ENCODE measurements around the gene RPL41. TPM values are rescaled to one million over a fixed set of nuclear protein-coding genes. Genes with fewer than 3 reads are reported as not detected.
A peak's percentile ranks its signal among the peaks of the same experiment; 100 is the strongest.

The RPL41 gene
- total and polyA plus RNA-seq, 9 of the 15 experiments (the other 6 are each of a cell fraction or from before 2014, with no cell fraction given): 3,403 to 11,276 (median 5,604) TPM

DNA sequence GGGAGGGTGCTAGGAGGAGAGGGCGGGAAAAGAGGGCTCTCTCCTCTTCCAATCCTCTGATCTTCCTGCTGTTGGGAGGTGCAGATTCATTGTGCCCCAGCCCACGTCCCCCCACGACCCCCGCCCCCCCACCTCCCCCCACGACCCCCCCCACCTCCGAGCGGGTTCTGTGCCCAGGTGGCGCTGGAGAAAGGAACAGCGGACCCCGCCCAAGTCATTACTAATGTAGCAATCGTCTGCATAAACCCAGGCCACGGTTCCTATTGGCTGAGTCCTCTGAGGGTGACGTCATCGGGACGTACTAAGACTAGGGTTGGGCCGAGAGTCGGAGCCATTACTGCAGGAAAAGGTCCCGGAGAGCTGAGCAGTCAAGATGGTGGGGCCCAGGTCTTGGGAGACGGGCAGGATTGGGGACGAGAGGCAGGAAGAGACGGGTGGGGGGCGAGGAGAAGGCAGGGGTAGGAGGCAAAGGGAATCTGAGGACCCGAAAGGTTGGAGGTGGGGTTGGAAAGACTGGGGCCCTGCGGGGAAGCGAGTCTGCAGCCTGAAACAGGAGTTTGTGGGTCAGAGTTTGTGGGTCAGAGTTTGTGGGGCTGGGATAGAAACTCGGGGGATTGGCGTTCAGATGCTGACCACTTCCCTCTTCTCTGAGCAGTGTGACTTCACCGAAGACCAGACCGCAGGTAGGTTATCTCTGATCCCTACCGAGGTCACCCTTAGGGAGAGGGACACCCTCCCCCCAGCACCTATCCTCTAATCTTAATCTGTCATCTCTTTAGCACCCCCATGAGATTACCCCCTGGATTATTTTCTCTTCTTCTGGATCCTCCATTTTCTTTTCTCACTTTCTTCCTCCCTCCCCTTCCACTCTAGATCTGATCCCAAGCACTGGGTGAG is 41.8 kb downstream of the RPL41 start, which contains the start of gene MYL6 (continued):
- TF ChIP-seq, protein P1, sequence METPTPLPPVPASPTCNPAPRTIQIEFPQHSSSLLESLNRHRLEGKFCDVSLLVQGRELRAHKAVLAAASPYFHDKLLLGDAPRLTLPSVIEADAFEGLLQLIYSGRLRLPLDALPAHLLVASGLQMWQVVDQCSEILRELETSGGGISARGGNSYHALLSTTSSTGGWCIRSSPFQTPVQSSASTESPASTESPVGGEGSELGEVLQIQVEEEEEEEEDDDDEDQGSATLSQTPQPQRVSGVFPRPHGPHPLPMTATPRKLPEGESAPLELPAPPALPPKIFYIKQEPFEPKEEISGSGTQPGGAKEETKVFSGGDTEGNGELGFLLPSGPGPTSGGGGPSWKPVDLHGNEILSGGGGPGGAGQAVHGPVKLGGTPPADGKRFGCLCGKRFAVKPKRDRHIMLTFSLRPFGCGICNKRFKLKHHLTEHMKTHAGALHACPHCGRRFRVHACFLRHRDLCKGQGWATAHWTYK (CRISPR knock-in tag; IDR thresholded peaks at IDR 0.05): peak; percentile 91
- TF ChIP-seq ATF1 (CRISPR knock-in tag; IDR thresholded peaks at IDR 0.05) (peak; percentile 64; the same call in 1 of the 2 replicates), ATF1 (tag; IDR thresholded peaks at IDR 0.05) (peak; percentile 96), SMAD2 (IDR thresholded peaks at IDR 0.05; ENCODE audit: low read depth, low read length) (no peak), ZBTB17 (CRISPR knock-in tag; IDR thresholded peaks at IDR 0.05) (peak; percentile 83; the same call in 1 of the 2 replicates), THRAP3 (IDR thresholded peaks at IDR 0.05; ENCODE audit: borderline replicate concordance) (peak; percentile 35; the same call in 1 of the 2 replicates), ZNF121 (CRISPR knock-in tag; conservative IDR thresholded peaks at IDR 0.05) (no peak), MBD2 (IDR thresholded peaks at IDR 0.05; ENCODE audit: borderline replicate concordance, low read depth) (no peak; the same call in 1 of the 2 replicates), E2F3 (CRISPR knock-in tag; IDR thresholded peaks at IDR 0.05) (no peak), HNRNPLL (IDR thresholded peaks at IDR 0.05; ENCODE audit: low read depth, low read length, poor library complexity, severe bottlenecking) (no peak), ARNT (IDR thresholded peaks at IDR 0.05) (peak in 1 of 2 experiments; percentile 65; a peak in 2 of 4 replicates), SUPT5H (IDR thresholded peaks at IDR 0.05) (peak; percentile 100), SIN3B (IDR thresholded peaks at IDR 0.05; ENCODE audit: low read depth) (no peak), ZBTB7A (IDR thresholded peaks at IDR 0.05; ENCODE audit: borderline replicate concordance, control insufficient read depth, low read depth, low read length) (peak; percentile 83), MCM5 (IDR thresholded peaks at IDR 0.05; ENCODE audit: low read depth) (no peak), MAZ (CRISPR knock-in tag; conservative IDR thresholded peaks at IDR 0.05 in 1 of 2, IDR thresholded peaks at IDR 0.05 in 1 of 2) (peak; percentile 66 to 67), TAF15 (IDR thresholded peaks at IDR 0.05; ENCODE audit: low read depth, low read length) (no peak), HEY1 (CRISPR knock-in tag; IDR thresholded peaks at IDR 0.05; ENCODE audit: borderline replicate concordance) (no peak), ZNF41 (CRISPR knock-in tag; conservative IDR thresholded peaks at IDR 0.05) (no peak), YBX1 (IDR thresholded peaks at IDR 0.05) (no peak), NFRKB (IDR thresholded peaks at IDR 0.05; ENCODE audit: low read depth) (peak; percentile 95), FOXA1 (IDR thresholded peaks at IDR 0.05; ENCODE audit: borderline replicate concordance) (no peak), SIRT6 (IDR thresholded peaks at IDR 0.05; ENCODE audit: low read depth, low read length) (no peak), ETV5 (CRISPR knock-in tag; IDR thresholded peaks at IDR 0.05; ENCODE audit: low read depth) (0 out of 2 replicates have a peak, but pooled peaks have one; percentile 46), NFXL1 (CRISPR knock-in tag; IDR thresholded peaks at IDR 0.05) (peak; percentile 66; the same call in 1 of the 2 replicates), TAF9B (IDR thresholded peaks at IDR 0.05; ENCODE audit: partially characterized antibody) (peak; percentile 94), SNIP1 (IDR thresholded peaks at IDR 0.05; ENCODE audit: low read depth) (no peak; the same call in 1 of the 2 replicates), RBM39 (optimal IDR thresholded peaks at IDR 0.05; ENCODE audit: low read depth, low read length) (no peak)
- TF ChIP-seq, protein P2, sequence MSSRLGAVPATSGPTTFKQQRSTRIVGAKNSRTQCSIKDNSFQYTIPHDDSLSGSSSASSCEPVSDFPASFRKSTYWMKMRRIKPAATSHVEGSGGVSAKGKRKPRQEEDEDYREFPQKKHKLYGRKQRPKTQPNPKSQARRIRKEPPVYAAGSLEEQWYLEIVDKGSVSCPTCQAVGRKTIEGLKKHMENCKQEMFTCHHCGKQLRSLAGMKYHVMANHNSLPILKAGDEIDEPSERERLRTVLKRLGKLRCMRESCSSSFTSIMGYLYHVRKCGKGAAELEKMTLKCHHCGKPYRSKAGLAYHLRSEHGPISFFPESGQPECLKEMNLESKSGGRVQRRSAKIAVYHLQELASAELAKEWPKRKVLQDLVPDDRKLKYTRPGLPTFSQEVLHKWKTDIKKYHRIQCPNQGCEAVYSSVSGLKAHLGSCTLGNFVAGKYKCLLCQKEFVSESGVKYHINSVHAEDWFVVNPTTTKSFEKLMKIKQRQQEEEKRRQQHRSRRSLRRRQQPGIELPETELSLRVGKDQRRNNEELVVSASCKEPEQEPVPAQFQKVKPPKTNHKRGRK (tag; IDR thresholded peaks at IDR 0.05): no peak

Measured in K562 (cell line).